Measurements from ENCODE around the gene MACROD1. TPM values are rescaled to one million over a fixed set of nuclear protein-coding genes. Genes with fewer than 3 reads are reported as not detected.

Gene MACROD1
- total RNA-seq (9.8 TPM), polyA plus RNA-seq (25.1 TPM)

- no peak for DNase-seq (ENCODE audit: extremely low spot score)
- under 1% methylated on average over 92 of the region's 92 CpGs for WGBS
Observed at GRCh38 chr11:64165842-64166635, at the start of gene MACROD1. Gene MACROD1 (minus strand): TSS chr11:64166113. CDS start chr11:64165994, 119 bp downstream.

GRCh38 chr11:64211181-64211872 is 45.4 kb upstream of the MACROD1 start:
- no peak for DNase-seq (ENCODE audit: extremely low spot score)
- no peaks in the 10 kb centered on the region for H3K4me1 ChIP-seq (ENCODE audit: insufficient read depth)
- whole genome bisulfite sequencing = 85% methylated on average over 30 of the region's 30 CpGs
- H3K27ac ChIP-seq (ENCODE audit: low read depth) = no peak overlapping the region
- H3K4me3 ChIP-seq (ENCODE audit: low read depth, low read length) = no peak overlapping the region
- no peaks in the 10 kb centered on the region for H3K36me3 ChIP-seq (ENCODE audit: insufficient read depth)

More at GRCh38 chr11:64165842-64166635, at the start of gene MACROD1:
- no peaks in the 10 kb centered on the region for H3K4me1 ChIP-seq (ENCODE audit: insufficient read depth)
- H3K36me3 ChIP-seq (ENCODE audit: insufficient read depth) = no peaks in the 10 kb centered on the region
- H3K4me3 ChIP-seq (ENCODE audit: low read depth, low read length) = peak within 1 kb of the TSS; percentile 93
- H3K27ac ChIP-seq (ENCODE audit: low read depth) = peak within 1 kb of the TSS; percentile 88

GRCh38 chr11:64210301-64211020 is 44.5 kb upstream of the MACROD1 start:
- no peaks in the 10 kb centered on the region for H3K4me1 ChIP-seq (ENCODE audit: insufficient read depth)
- no peaks in the 10 kb centered on the region for H3K36me3 ChIP-seq (ENCODE audit: insufficient read depth)
- 94% methylated on average over 24 of the region's 24 CpGs for WGBS
- no peak overlapping the region for H3K27ac ChIP-seq (ENCODE audit: low read depth)
- DNase-seq (ENCODE audit: extremely low spot score) = no peak
- H3K4me3 ChIP-seq (ENCODE audit: low read depth, low read length) = no peak overlapping the region

GRCh38 chr11:64209563-64209843 is 43.6 kb upstream of the MACROD1 start:
- no peaks in the 10 kb centered on the region for H3K4me1 ChIP-seq (ENCODE audit: insufficient read depth)
- H3K36me3 ChIP-seq (ENCODE audit: insufficient read depth) = no peaks in the 10 kb centered on the region
- DNase-seq (ENCODE audit: extremely low spot score) = no peak
- H3K27ac ChIP-seq (ENCODE audit: low read depth) = no peak overlapping the region
- WGBS = 87% methylated on average over 8 of the region's 8 CpGs
- no peak overlapping the region for H3K4me3 ChIP-seq (ENCODE audit: low read depth, low read length)

GRCh38 chr11:64208796-64209562 is 43.1 kb upstream of the MACROD1 start:
- no peak for DNase-seq (ENCODE audit: extremely low spot score)
- no peaks in the 10 kb centered on the region for H3K36me3 ChIP-seq (ENCODE audit: insufficient read depth)
- WGBS = 81% methylated on average over 18 of the region's 18 CpGs
- H3K4me1 ChIP-seq (ENCODE audit: insufficient read depth) = no peaks in the 10 kb centered on the region
- H3K27ac ChIP-seq (ENCODE audit: low read depth) = no peak overlapping the region
- no peak overlapping the region for H3K4me3 ChIP-seq (ENCODE audit: low read depth, low read length)

- no peaks in the 10 kb centered on the region for H3K4me1 ChIP-seq (ENCODE audit: insufficient read depth)
- H3K36me3 ChIP-seq (ENCODE audit: insufficient read depth) = no peaks in the 10 kb centered on the region
- no peak overlapping the region for H3K4me3 ChIP-seq (ENCODE audit: low read depth, low read length)
Observed at GRCh38 chr11:64208086-64208795, 42.3 kb upstream of the MACROD1 start.

GRCh38 chr11:64207256-64208085 is 41.6 kb upstream of the MACROD1 start:
- DNase-seq (ENCODE audit: extremely low spot score) = no peak
- peak overlapping the region; percentile 54 for H3K27ac ChIP-seq (ENCODE audit: low read depth)
- H3K4me3 ChIP-seq (ENCODE audit: low read depth, low read length) = peak overlapping the region; percentile 21
- no peaks in the 10 kb centered on the region for H3K4me1 ChIP-seq (ENCODE audit: insufficient read depth)
- 49% methylated on average over 30 of the region's 30 CpGs for WGBS
- no peaks in the 10 kb centered on the region for H3K36me3 ChIP-seq (ENCODE audit: insufficient read depth)

More at GRCh38 chr11:64208086-64208795, 42.3 kb upstream of the MACROD1 start:
- 74% methylated on average over 23 of the region's 23 CpGs for WGBS
- no peak for DNase-seq (ENCODE audit: extremely low spot score)
- peak overlapping the region; percentile 35 for H3K27ac ChIP-seq (ENCODE audit: low read depth)

GRCh38 chr11:64206457-64207255 is 40.7 kb upstream of the MACROD1 start, which contains the start of gene FERMT3:
Gene FERMT3 (plus strand): TSS chr11:64206721. CDS start chr11:64207365, 644 bp downstream.
- WGBS = 77% methylated on average over 27 of the region's 27 CpGs
- Histone ChIP-seq H3K4me3 (ENCODE audit: low read depth, low read length) (peak within 1 kb of the TSS; percentile 21), H3K36me3 (ENCODE audit: insufficient read depth) (no peaks in the 10 kb centered on the region), H3K27ac (ENCODE audit: low read depth) (peak within 1 kb of the TSS; percentile 54), H3K4me1 (ENCODE audit: insufficient read depth) (no peaks in the 10 kb centered on the region)
- DNase-seq (ENCODE audit: extremely low spot score) = no peak

- DNase-seq (ENCODE audit: extremely low spot score) = peak; percentile 73
- Histone ChIP-seq H3K4me3 (ENCODE audit: low read depth, low read length) (no peak overlapping the region), H3K4me1 (ENCODE audit: insufficient read depth) (no peaks in the 10 kb centered on the region), H3K27ac (ENCODE audit: low read depth) (no peak overlapping the region), H3K36me3 (ENCODE audit: insufficient read depth) (no peaks in the 10 kb centered on the region)
- 22% methylated on average over 7 of the region's 7 CpGs for WGBS
Observed at GRCh38 chr11:64204464-64204989, 38.6 kb upstream of the MACROD1 start.

- WGBS = 73% methylated on average over 16 of the region's 16 CpGs
- no peak overlapping the region for H3K4me3 ChIP-seq (ENCODE audit: low read depth, low read length)
- no peaks in the 10 kb centered on the region for H3K4me1 ChIP-seq (ENCODE audit: insufficient read depth)
- H3K27ac ChIP-seq (ENCODE audit: low read depth) = no peak overlapping the region
- DNase-seq (ENCODE audit: extremely low spot score) = no peak
- H3K36me3 ChIP-seq (ENCODE audit: insufficient read depth) = no peaks in the 10 kb centered on the region
Observed at GRCh38 chr11:64204080-64204440, 38.1 kb upstream of the MACROD1 start.

- H3K27ac ChIP-seq (ENCODE audit: low read depth) = no peak overlapping the region
- 89% methylated on average over 27 of the region's 27 CpGs for WGBS
- H3K36me3 ChIP-seq (ENCODE audit: insufficient read depth) = no peaks in the 10 kb centered on the region
- no peaks in the 10 kb centered on the region for H3K4me1 ChIP-seq (ENCODE audit: insufficient read depth)
- DNase-seq (ENCODE audit: extremely low spot score) = no peak
- H3K4me3 ChIP-seq (ENCODE audit: low read depth, low read length) = no peak overlapping the region
Observed at GRCh38 chr11:64203421-64204079, 37.6 kb upstream of the MACROD1 start.

Data from urinary bladder (tissue), 4 donors.